ENCODE results near the gene DUSP28.

Gene DUSP28

DNA sequence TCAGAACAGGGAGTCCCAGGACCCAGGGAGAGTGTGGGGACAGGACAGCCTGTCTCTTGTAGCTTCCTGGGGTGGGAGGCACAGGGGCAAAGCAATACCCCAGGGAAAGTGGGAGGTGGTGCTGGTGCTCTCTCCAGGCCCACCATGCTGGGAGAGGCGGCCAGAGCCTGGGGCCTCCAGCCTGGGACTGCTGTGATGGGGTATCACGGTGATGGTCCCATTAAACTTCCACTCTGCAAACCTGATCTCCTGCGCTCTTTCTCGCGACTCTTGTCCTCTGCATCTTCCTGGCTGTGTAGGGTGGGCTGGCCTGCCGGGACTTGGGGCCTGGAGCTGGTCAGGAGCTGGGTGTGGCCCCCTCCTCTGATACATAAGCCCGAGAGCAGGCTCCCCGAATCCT is 18.3 kb downstream of the DUSP28 start:
- no peak for TF ChIP-seq FOXA1 (IDR thresholded peaks at IDR 0.05)
- TF ChIP-seq SP1 (IDR thresholded peaks at IDR 0.05) = no peak
- no peak for TF ChIP-seq BHLHE40 (IDR thresholded peaks at IDR 0.05; ENCODE audit: borderline replicate concordance)
- TF ChIP-seq TARDBP (IDR thresholded peaks at IDR 0.05) = no peak
- no peak for TF ChIP-seq ZNF384 (IDR thresholded peaks at IDR 0.05)
- no peak for TF ChIP-seq HDGF (IDR thresholded peaks at IDR 0.05; ENCODE audit: borderline replicate concordance)
- TF ChIP-seq L3MBTL2 (conservative IDR thresholded peaks at IDR 0.05) = no peak
- TF ChIP-seq, protein P1, sequence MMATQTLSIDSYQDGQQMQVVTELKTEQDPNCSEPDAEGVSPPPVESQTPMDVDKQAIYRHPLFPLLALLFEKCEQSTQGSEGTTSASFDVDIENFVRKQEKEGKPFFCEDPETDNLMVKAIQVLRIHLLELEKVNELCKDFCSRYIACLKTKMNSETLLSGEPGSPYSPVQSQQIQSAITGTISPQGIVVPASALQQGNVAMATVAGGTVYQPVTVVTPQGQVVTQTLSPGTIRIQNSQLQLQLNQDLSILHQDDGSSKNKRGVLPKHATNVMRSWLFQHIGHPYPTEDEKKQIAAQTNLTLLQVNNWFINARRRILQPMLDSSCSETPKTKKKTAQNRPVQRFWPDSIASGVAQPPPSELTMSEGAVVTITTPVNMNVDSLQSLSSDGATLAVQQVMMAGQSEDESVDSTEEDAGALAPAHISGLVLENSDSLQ (IDR thresholded peaks at IDR 0.05) = no peak
- TF ChIP-seq FOXM1 (IDR thresholded peaks at IDR 0.05; ENCODE audit: borderline replicate concordance) = no peak
- TF ChIP-seq FOXK2 (IDR thresholded peaks at IDR 0.05) = no peak
- no peak for TF ChIP-seq NFRKB (IDR thresholded peaks at IDR 0.05)
- no peak for TF ChIP-seq ELF4 (IDR thresholded peaks at IDR 0.05)
- TF ChIP-seq SUZ12 (IDR thresholded peaks at IDR 0.05) = no peak
- CTCF ChIA-PET = no interaction called here
- POLR2A ChIA-PET = interaction anchor here (2.8 kb wide), 1 partner anchor 8 kb away, joined by 15 read pairs; the partner anchor contains the start of gene CAPN10
- no peak for DNase-seq (ENCODE audit: extremely low spot score)

DNA sequence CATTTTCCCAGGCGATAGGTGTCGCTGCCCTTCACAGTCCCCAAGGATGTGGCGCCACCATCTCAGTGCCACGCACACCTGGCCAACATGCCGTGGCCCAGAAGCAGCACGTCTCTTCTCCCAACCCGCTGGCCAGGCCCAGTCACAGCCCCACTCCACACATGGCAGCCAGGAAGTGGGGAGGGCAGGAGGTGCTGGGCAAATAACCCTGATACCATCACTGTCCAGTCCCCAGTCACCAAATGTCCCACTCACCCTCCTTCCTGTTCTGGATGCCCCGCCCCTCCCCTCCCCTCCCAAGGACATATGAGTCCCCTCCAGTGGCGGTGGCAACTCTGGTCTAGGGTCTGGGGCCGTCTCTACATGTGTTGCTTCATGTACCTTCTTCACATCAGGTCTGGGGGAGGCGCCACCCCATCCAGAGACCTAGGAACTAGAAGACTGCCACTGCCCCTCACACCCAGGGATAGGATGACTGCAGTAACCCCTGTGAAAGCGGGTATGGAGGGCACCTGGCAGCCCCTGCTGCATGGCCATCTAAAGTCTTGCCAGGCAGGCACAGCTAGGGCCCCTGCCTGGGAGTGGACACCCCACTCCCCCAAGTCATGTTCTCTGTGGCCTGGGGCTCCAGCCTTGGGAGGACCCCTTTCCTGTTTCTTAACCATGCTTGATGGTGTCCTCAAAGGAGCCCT is 19.1 kb downstream of the DUSP28 start:
- ChIA-PET CTCF (no interaction called here), POLR2A (no interaction called here)
- TF ChIP-seq SP1 (IDR thresholded peaks at IDR 0.05) = no peak
- TF ChIP-seq TARDBP (IDR thresholded peaks at IDR 0.05) = no peak
- no peak for TF ChIP-seq LEF1 (IDR thresholded peaks at IDR 0.05; ENCODE audit: borderline replicate concordance)
- TF ChIP-seq, protein P1 (IDR thresholded peaks at IDR 0.05) = no peak
- no peak for TF ChIP-seq NFRKB (IDR thresholded peaks at IDR 0.05)
- no peak for TF ChIP-seq FOXK2 (IDR thresholded peaks at IDR 0.05)
- TF ChIP-seq FOXM1 (IDR thresholded peaks at IDR 0.05; ENCODE audit: borderline replicate concordance) = no peak
- no peak for TF ChIP-seq ARNT (IDR thresholded peaks at IDR 0.05)
- no peak for TF ChIP-seq HDGF (IDR thresholded peaks at IDR 0.05; ENCODE audit: borderline replicate concordance)
- TF ChIP-seq L3MBTL2 (conservative IDR thresholded peaks at IDR 0.05) = no peak
- TF ChIP-seq FOXA1 (IDR thresholded peaks at IDR 0.05) = no peak
- TF ChIP-seq SUZ12 (IDR thresholded peaks at IDR 0.05) = no peak
- no peak for TF ChIP-seq CTBP1 (IDR thresholded peaks at IDR 0.05; ENCODE audit: borderline replicate concordance)
- no peak for TF ChIP-seq BHLHE40 (IDR thresholded peaks at IDR 0.05; ENCODE audit: borderline replicate concordance)
- TF ChIP-seq ELF4 (IDR thresholded peaks at IDR 0.05) = no peak
- no peak for TF ChIP-seq ZNF384 (IDR thresholded peaks at IDR 0.05)
- DNase-seq (ENCODE audit: extremely low spot score) = no peak

DNA sequence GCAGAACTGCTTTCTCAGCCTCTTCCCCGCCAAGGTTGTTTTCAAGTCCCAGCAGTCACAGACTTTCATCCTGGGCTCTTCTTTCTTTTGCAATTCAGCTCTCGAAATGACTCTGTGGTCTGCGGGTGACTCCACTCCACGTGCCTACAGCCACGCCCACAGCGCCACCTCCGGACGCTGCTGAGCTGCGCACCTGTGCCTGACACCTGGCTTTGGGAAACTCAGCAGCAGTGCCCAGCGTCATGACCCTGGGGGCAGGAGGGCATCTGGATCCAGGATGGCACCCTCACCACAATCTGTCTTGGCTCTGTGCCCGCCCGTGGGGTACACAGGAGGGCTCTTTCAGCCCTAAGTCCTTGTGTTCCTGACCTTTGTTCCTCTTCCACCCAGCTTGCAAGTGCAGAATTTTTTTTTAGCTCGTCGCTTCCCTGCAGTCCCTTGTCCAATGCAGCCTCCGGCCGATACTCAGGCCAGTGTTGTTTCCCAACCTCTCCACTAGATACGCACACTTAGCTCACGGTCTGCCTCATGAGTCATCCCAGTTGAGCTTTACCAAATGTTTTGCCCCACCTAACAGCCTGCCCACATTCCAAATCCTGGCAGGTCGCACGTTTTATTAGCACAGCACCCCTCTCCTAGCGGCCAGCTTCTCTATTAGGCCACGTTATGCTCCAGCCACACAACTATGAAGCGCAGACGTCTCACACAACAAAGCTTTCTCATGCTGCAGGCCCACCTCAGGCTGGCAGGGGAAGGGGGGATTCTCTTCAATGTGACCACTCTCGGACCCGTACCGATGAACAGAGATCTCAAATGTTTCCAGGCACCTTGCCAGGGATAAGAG is 19.8 kb downstream of the DUSP28 start:
- no peak for TF ChIP-seq SUZ12 (IDR thresholded peaks at IDR 0.05)
- TF ChIP-seq CTBP1 (IDR thresholded peaks at IDR 0.05; ENCODE audit: borderline replicate concordance) = no peak
- TF ChIP-seq ELF4 (IDR thresholded peaks at IDR 0.05) = no peak
- no peak for TF ChIP-seq ARNT (IDR thresholded peaks at IDR 0.05)
- ChIA-PET POLR2A (no interaction called here), CTCF (interaction anchor here (0.6 kb wide), 1 partner anchor 13 kb away, joined by 3 read pairs; no protein-coding TSS in a partner anchor)
- DNase-seq (ENCODE audit: extremely low spot score) = no peak

DNA sequence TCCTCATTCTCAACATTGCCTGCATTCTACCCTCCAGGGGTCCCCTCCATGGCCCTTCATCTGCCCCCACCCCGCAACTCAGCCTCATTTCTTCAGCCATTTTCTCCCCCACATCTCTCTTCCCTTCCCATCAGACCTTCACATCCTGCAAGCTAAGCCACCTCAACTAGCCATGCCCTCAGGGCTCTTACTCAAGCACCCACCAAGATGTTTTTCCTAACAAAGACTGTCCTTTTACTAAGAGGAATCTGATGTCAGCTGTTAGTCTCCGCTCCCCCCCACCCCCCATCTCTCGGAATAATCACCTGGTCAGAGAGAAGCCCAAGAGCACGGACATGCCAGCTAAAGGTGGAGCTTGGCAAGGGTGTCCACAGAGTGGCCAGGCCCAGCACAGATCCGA is 21.7 kb downstream of the DUSP28 start:
- TF ChIP-seq ELF4 (IDR thresholded peaks at IDR 0.05) (no peak), FOXM1 (IDR thresholded peaks at IDR 0.05; ENCODE audit: borderline replicate concordance) (no peak), FOXK2 (IDR thresholded peaks at IDR 0.05) (no peak), ARNT (IDR thresholded peaks at IDR 0.05) (no peak), HDGF (IDR thresholded peaks at IDR 0.05; ENCODE audit: borderline replicate concordance) (no peak), LEF1 (IDR thresholded peaks at IDR 0.05; ENCODE audit: borderline replicate concordance) (no peak), SP1 (IDR thresholded peaks at IDR 0.05) (no peak), TARDBP (IDR thresholded peaks at IDR 0.05) (no peak)

DNA sequence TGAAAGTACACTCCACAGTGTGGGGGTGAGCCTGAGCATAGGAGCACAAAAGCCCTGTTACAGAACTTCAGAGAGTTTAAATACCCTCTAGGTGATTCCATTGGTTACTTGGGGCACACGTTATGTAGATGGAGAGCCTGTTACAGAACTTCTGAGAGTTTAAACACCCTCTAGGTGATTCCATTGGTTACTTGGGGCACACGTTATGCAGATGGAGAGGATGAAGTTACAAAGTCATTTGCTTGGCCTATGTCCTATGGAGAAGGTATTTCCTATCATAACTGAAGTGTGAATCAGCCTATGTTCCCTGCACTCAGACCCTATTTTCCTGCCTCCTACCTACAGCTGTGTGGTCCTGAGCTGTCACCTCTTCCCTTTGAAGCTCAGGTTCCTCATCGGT is 22.6 kb downstream of the DUSP28 start:
- TF ChIP-seq FOXA1 (IDR thresholded peaks at IDR 0.05) (no peak), ELF4 (IDR thresholded peaks at IDR 0.05) (no peak), L3MBTL2 (conservative IDR thresholded peaks at IDR 0.05) (no peak), SP1 (IDR thresholded peaks at IDR 0.05) (no peak), CTBP1 (IDR thresholded peaks at IDR 0.05; ENCODE audit: borderline replicate concordance) (no peak), ZNF384 (IDR thresholded peaks at IDR 0.05) (no peak), SUZ12 (IDR thresholded peaks at IDR 0.05) (no peak), HDGF (IDR thresholded peaks at IDR 0.05; ENCODE audit: borderline replicate concordance) (no peak), NFRKB (IDR thresholded peaks at IDR 0.05) (no peak), LEF1 (IDR thresholded peaks at IDR 0.05; ENCODE audit: borderline replicate concordance) (no peak), FOXK2 (IDR thresholded peaks at IDR 0.05) (no peak), TARDBP (IDR thresholded peaks at IDR 0.05) (no peak), FOXM1 (IDR thresholded peaks at IDR 0.05; ENCODE audit: borderline replicate concordance) (no peak), BHLHE40 (IDR thresholded peaks at IDR 0.05; ENCODE audit: borderline replicate concordance) (no peak), ARNT (IDR thresholded peaks at IDR 0.05) (no peak)
- TF ChIP-seq, protein P1 (IDR thresholded peaks at IDR 0.05) = no peak
- ChIA-PET POLR2A (no interaction called here), CTCF (no interaction called here)
- DNase-seq (ENCODE audit: extremely low spot score) = no peak

More for the DNA sequence above, 21.7 kb downstream of the DUSP28 start:
- ChIA-PET CTCF (no interaction called here), POLR2A (interaction anchor here (0.9 kb wide), 1 partner anchor 21 kb away, joined by 4 read pairs; the partner anchor contains the start of gene DUSP28)
- DNase-seq (ENCODE audit: extremely low spot score) = no peak

Measured in HEK293T (cell line).